SU-DHL-6 (cell line): Measurements from ENCODE around the gene MYH13.

Experiments
- CTCF ChIP-seq: fragments of 200-600 bp; sonication (generic); IDR thresholded peaks from one replicate; pipeline ENCODE4 v1.5.1; 2017; ENCODE audit warnings: antibody characterized with exemption, mild to moderate bottlenecking, low read length, moderate library complexity; ENCODE audit not compliant: insufficient read depth, poor library complexity, severe bottlenecking
- EZH2phosphoT487 ChIP-seq: fragments of 200-600 bp; sonication (generic), shearing (Covaris generic); conservative IDR thresholded peaks from 2 replicates; pipeline ENCODE4 v1.6.1; 2018; ENCODE audit warnings: mild to moderate bottlenecking, antibody characterized with exemption, low read length, moderate library complexity, mixed read lengths

DNA sequence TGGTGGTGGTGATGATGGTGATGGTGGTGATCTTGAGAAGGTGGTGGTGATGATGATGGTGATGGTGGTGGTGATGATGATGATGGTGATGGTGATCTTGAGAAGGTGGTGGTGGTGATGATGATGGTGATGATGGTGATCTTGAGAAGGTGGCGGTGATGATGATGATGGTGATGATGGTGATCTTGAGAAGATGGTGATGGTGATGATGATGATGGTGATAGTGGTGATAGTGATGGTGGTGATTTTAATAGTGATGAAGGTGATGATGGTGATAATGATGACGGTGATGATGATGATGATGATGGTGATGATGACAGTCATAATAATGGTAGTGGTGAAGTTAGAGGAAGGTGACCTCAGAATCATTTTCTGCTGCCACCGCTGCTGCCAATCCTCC is 75.1 kb downstream of the MYH13 start:
- no peak for TF ChIP-seq CTCF
- TF ChIP-seq EZH2phosphoT487: no peak
